Muscle layer of duodenum (tissue), 2 donors: ENCODE measurements around the gene MTCH2.

Experiments
- H3K27ac ChIP-seq: one replicate; pipeline ENCODE4 v1.7.0; 2013; ENCODE audit warnings: mild to moderate bottlenecking, low read length
- H3K27me3 ChIP-seq: one replicate; pipeline ENCODE4 v1.7.0; 2013; ENCODE audit warnings: low read depth, mild to moderate bottlenecking, control low read depth, low read length
- H3K36me3 ChIP-seq, 2 donors: one replicate each; pipeline ENCODE4 v1.7.0; 2013; ENCODE audit warnings: low read length in 2 of 2, control low read depth in 1 of 2, mild to moderate bottlenecking in 1 of 2; ENCODE audit not compliant: insufficient read depth in 2 of 2, control insufficient read depth in 1 of 2
- H3K4me1 ChIP-seq, 2 donors: one replicate each; pipeline ENCODE4 v1.7.0; 2013; ENCODE audit warnings: low read length in 2 of 2, mild to moderate bottlenecking in 2 of 2, control low read depth in 1 of 2, moderate library complexity in 1 of 2; ENCODE audit not compliant: insufficient read depth in 2 of 2, control insufficient read depth in 1 of 2
- H3K4me3 ChIP-seq, 2 donors: one replicate each; pipeline ENCODE4 v1.7.0; 2013; ENCODE audit warnings: low read length in 2 of 2, low read depth in 1 of 2, mild to moderate bottlenecking in 1 of 2
- H3K9me3 ChIP-seq, 2 donors: one replicate each; pipeline ENCODE4 v1.7.0; 2013; ENCODE audit warnings: low read length in 2 of 2, control low read depth in 1 of 2, mild to moderate bottlenecking in 1 of 2; ENCODE audit not compliant: control insufficient read depth in 1 of 2
- donor health status: healthy.

MTCH2 gene

GRCh38 chr11:47589584-47589976 is 52.8 kb downstream of the MTCH2 start:
- no peak overlapping the region for H3K27ac ChIP-seq
- peaks cover 20% of the 10 kb centered on the region for H3K27me3 ChIP-seq
- H3K4me1 ChIP-seq: peaks cover 0 to 28% of the 10 kb centered on the region in 2 donors
- no peaks in the 10 kb centered on the region for H3K9me3 ChIP-seq
- H3K36me3 ChIP-seq: peaks cover 0 to 7% of the 10 kb centered on the region in 2 donors
- peak overlapping the region; percentile 16 to 62 for H3K4me3 ChIP-seq

GRCh38 chr11:47589118-47589517 is 53.2 kb downstream of the MTCH2 start:
- Histone ChIP-seq H3K27me3 (peaks cover 16% of the 10 kb centered on the region), H3K9me3 (no peaks in the 10 kb centered on the region), H3K36me3 (peaks cover 4 to 12% of the 10 kb centered on the region in 2 donors), H3K27ac (no peak overlapping the region), H3K4me3 (peak overlapping the region in 1 of 2 donors; percentile 62), H3K4me1 (peaks cover 0 to 25% of the 10 kb centered on the region in 2 donors)

GRCh38 chr11:47587723-47588326 is 54.5 kb downstream of the MTCH2 start:
- no peak overlapping the region for H3K27ac ChIP-seq
- peaks cover 0 to 17% of the 10 kb centered on the region in 2 donors for H3K4me1 ChIP-seq
- no peaks in the 10 kb centered on the region for H3K9me3 ChIP-seq
- H3K4me3 ChIP-seq: no peak overlapping the region
- H3K36me3 ChIP-seq: peaks cover 13 to 25% of the 10 kb centered on the region in 2 donors
- H3K27me3 ChIP-seq: peaks cover 5% of the 10 kb centered on the region

- no peaks in the 10 kb centered on the region for H3K9me3 ChIP-seq
- H3K27ac ChIP-seq: no peak overlapping the region
- no peak overlapping the region for H3K4me3 ChIP-seq
- H3K27me3 ChIP-seq: no peaks in the 10 kb centered on the region
- peaks cover 0 to 17% of the 10 kb centered on the region in 2 donors for H3K4me1 ChIP-seq
- peaks cover 19 to 31% of the 10 kb centered on the region in 2 donors for H3K36me3 ChIP-seq
Observed at GRCh38 chr11:47587039-47587716, 55.2 kb downstream of the MTCH2 start.

GRCh38 chr11:47586098-47586855 is 56.1 kb downstream of the MTCH2 start, which contains the start of gene FAM180B:
FAM180B (plus strand) TSS chr11:47586678; CDS start chr11:47586769, 91 bp downstream.
- Histone ChIP-seq H3K27me3 (no peaks in the 10 kb centered on the region), H3K4me3 (no peak within 1 kb of the TSS)

GRCh38 chr11:47583844-47584243 is 58.5 kb downstream of the MTCH2 start:
- Histone ChIP-seq H3K4me3 (no peak overlapping the region), H3K36me3 (peaks cover 35 to 47% of the 10 kb centered on the region in 2 donors), H3K27ac (no peak overlapping the region), H3K4me1 (peaks cover 12 to 24% of the 10 kb centered on the region in 2 donors), H3K27me3 (no peaks in the 10 kb centered on the region), H3K9me3 (no peaks in the 10 kb centered on the region)

More at GRCh38 chr11:47586098-47586855, 56.1 kb downstream of the MTCH2 start, which contains the start of gene FAM180B:
- peaks cover 0 to 17% of the 10 kb centered on the region in 2 donors for H3K4me1 ChIP-seq
- no peaks in the 10 kb centered on the region for H3K9me3 ChIP-seq
- H3K27ac ChIP-seq: no peak within 1 kb of the TSS
- H3K36me3 ChIP-seq: peaks cover 28 to 40% of the 10 kb centered on the region in 2 donors

GRCh38 chr11:47578524-47579494 is 63.5 kb downstream of the MTCH2 start, which contains the start of the genes KBTBD4 and NDUFS3:
KBTBD4 (minus strand) TSS chr11:47578970; CDS start chr11:47578951, 19 bp downstream.
NDUFS3 (plus strand) TSS chr11:47579074; CDS start chr11:47579092, 18 bp downstream.
- Histone ChIP-seq H3K36me3 (peaks cover 36 to 49% of the 10 kb centered on the region in 2 donors), H3K4me1 (peaks cover 18 to 26% of the 10 kb centered on the region in 2 donors), H3K27ac (peak within 1 kb of the TSS; percentile 84), H3K27me3 (no peaks in the 10 kb centered on the region), H3K4me3 (peak within 1 kb of the TSS; percentile 98 to 99), H3K9me3 (no peaks in the 10 kb centered on the region)

GRCh38 chr11:47577460-47578041 is 64.8 kb downstream of the MTCH2 start:
- peak overlapping the region; percentile 84 for H3K27ac ChIP-seq
- peaks cover 41 to 49% of the 10 kb centered on the region in 2 donors for H3K36me3 ChIP-seq
- peak overlapping the region; percentile 98 to 99 for H3K4me3 ChIP-seq
- no peaks in the 10 kb centered on the region for H3K27me3 ChIP-seq
- H3K9me3 ChIP-seq: no peaks in the 10 kb centered on the region
- peaks cover 18 to 26% of the 10 kb centered on the region in 2 donors for H3K4me1 ChIP-seq

GRCh38 chr11:47573321-47573720 is 69.0 kb downstream of the MTCH2 start:
- Histone ChIP-seq H3K9me3 (no peaks in the 10 kb centered on the region), H3K4me3 (no peak overlapping the region), H3K36me3 (peaks cover 35 to 56% of the 10 kb centered on the region in 2 donors), H3K27ac (no peak overlapping the region), H3K27me3 (no peaks in the 10 kb centered on the region), H3K4me1 (peaks cover 5 to 12% of the 10 kb centered on the region in 2 donors)

- Histone ChIP-seq H3K9me3 (no peaks in the 10 kb centered on the region), H3K4me3 (no peak overlapping the region), H3K27me3 (no peaks in the 10 kb centered on the region), H3K27ac (no peak overlapping the region), H3K36me3 (peaks cover 35 to 56% of the 10 kb centered on the region in 2 donors), H3K4me1 (peaks cover 0 to 6% of the 10 kb centered on the region in 2 donors)
Observed at GRCh38 chr11:47572715-47573255, 69.6 kb downstream of the MTCH2 start.
